T47D (cell line): ENCODE results near the gene BLM.

Experiments
- DNase-seq, 2 experiments: peaks; one replicate each; pipeline versions ENCODE4 v3.0.0 to v3.0.0-alpha.2; 2011 to 2012; ENCODE audit warnings: low read depth in 1 of 2, low spot score in 1 of 2
- JUND ChIP-seq: IDR thresholded peaks from 2 replicates; pipeline ENCODE4 v1.6.1; 2012; ENCODE audit warnings: low read depth
- in situ Hi-C: cut with HindIII; loops from 2 replicates; pipeline ENCODE4 v1.10.0; 2016; ENCODE audit warnings: low sequenced_read_pairs, low pct_unique_long_range_greater_than_20kb

The BLM gene

GRCh38 chr15:90826886-90827435, 109.8 kb downstream of the BLM start:
- no peak for TF ChIP-seq JUND
- in situ Hi-C loops: no loop called here
- no peak for DNase-seq

DNA sequence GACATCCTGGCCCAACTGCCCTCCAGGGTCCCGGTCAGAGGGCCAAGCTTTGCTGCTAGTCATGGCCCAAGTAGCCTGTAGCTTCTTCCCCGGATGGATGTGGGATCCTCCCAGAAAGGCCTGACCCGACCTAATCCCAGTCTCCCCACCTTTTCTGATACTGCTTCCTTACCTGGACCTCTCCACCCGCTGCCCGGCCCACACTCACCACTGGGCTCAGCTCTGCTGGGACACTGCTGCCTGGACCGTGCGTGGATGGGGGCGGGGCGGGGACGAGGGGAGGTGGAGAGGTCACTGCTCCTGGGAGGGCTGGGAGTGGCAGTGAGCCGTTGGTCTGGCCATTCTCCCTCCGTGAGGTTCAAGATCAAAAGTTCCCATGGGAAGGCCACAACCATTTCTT, 111.0 kb downstream of the BLM start:
- TF ChIP-seq JUND: no peak
- DNase-seq: no peak
- in situ Hi-C loops: no loop called here

- no peak for DNase-seq
- no peak for TF ChIP-seq JUND
- in situ Hi-C loops: no loop called here
These were observed 112.0 kb downstream of the BLM start for GRCh38 chr15:90829126-90829525.

- TF ChIP-seq JUND: no peak
- DNase-seq: no peak
- in situ Hi-C loops: no loop called here
These were observed 112.8 kb downstream of the BLM start for GRCh38 chr15:90829942-90830440.

DNA sequence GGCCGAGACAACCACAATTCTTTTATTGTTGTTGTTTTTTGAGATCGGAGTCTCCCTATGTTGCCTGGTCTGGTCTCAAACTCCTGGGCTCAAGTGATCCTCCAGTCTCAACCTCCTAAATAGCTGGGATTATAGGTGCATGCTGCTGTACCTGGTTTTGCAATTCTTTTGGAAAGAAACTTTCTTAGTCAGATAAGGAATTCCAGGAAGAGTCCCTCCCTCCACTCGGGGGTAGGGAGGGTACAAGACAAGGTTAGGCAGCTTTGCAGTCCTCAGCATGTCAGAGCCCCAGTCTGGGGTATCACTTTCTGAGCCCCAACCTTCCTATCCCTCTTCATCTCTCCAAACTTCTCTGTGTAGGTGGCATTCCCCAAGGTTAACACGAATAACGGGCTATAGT, 117.5 kb downstream of the BLM start:
- TF ChIP-seq JUND: no peak
- in situ Hi-C loops: no loop called here
- no peak for DNase-seq

- DNase-seq: no peak
- in situ Hi-C loops: no loop called here
- no peak for TF ChIP-seq JUND
These were observed 119.2 kb downstream of the BLM start for GRCh38 chr15:90836296-90836871.

DNA sequence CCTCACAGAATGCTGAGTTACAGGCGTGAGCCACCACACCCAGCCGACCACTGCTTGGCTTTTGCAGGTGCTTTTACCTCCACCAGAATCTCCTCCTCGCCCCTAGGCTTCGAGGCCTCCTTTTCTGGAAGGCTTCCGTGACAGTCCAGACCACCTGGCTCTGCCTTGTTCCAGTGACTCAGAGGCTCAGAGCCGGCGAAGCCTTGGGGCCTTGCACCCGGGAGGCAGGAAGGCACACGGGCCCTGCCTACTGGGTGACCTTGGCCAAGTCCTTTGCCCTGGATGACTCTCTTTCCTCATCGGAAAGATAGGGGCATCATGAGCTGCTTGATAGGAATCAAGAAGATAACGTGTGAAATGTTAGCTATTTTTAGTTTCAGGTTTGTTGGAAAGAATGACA, 119.9 kb downstream of the BLM start:
- no peak for TF ChIP-seq JUND
- DNase-seq: no peak
- in situ Hi-C loops: no loop called here

DNA sequence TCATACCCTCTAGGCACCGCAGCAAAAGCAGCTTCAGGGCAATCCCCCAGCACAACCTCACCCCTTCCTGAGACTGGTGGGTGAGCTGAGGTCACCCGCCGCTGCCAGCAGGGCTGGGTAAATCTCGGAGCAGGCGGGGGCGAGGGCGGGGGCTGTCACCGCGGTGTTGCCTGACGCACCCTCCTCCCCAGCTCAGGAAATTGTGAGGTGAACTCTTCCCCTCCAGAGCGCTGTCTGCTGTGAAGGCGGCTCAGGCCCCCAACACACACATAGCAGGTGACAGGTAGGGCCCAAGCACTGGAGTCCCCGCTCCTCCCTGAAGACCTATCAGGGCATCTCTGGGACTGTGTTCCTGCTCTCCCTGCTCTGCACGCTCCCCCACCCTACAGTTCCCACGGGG, 121.0 kb downstream of the BLM start:
- no peak for DNase-seq
- TF ChIP-seq JUND: no peak
- in situ Hi-C loops: no loop called here

DNA sequence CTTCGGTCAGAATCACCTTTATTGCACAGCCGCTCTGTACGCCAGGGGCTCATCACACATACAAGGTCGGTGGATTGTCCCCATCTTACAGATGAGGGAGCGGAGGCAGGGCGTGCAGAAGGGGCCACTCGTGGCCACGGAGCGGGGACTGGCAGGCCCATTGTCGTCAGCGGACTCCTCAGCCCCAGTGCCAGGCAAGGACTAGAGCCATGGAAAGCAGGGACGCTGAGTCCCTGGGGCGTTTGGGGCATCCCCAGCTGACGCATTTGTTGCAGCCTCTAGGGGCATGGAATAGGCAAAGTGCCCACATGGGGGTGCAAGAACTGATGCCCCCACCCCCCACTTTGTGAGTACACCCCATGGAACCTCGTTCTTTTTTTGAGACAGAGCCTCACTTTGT, 121.4 kb downstream of the BLM start:
- in situ Hi-C loops: no loop called here
- DNase-seq: no peak
- TF ChIP-seq JUND: no peak

GRCh38 chr15:90839187-90840071, 122.3 kb downstream of the BLM start:
- TF ChIP-seq JUND: no peak
- in situ Hi-C loops: no loop called here
- peak in 1 of 2 experiments; percentile 49 for DNase-seq

DNA sequence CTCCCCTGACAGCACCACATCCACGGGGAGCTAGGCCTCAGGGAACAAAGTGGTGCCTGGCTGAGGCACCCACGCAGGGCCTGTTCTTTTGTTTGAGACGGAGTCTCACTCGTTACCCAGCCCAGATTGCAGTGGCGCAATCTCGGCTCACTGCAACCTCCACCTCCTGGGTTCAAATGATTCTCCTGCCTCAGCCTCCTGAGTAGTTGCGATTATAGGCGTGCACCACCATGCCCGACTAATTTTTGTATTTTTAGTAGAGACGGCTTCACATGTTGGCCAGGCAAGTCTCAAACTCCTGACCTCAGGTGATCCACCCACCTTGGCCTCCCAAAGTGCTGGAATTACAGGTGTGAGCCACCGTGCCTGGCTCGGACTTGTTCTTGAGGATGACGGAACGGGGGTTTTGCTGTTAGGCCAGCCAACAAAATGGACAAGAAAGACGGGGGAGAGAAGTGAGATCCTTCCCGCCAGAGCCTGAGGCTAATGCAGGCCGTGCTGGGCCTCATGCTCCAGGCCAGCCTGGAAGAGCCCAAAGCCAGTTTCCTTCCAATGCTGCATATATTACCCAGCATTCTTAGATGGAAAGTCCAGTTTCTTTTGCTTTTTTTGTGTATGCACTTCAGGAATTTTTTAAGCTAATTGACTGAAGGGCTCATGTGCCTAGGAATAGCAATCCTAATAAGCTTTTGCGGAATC, 123.2 kb downstream of the BLM start:
- TF ChIP-seq JUND: no peak
- DNase-seq: no peak
- in situ Hi-C loops: no loop called here

DNA sequence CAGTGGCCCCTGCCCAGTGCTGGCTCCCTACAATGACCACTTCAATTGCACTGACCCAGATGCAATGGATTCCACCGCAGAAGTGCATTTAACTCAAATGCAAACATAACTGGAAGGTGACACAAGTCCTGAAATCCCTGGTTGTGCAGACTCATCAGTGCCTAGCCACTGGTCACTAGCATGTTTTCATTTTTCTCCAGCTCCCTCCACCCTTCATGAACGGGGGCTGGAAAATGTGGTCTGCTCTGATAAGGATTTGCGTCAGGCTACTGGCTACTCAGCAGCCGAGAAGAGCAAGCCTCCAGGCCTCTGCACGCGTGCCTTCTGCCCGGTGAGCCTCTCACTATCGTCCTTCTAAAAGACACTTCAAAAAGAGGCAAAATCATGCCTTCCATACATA, 123.8 kb downstream of the BLM start:
- no peak for TF ChIP-seq JUND
- in situ Hi-C loops: no loop called here
- no peak for DNase-seq

DNA sequence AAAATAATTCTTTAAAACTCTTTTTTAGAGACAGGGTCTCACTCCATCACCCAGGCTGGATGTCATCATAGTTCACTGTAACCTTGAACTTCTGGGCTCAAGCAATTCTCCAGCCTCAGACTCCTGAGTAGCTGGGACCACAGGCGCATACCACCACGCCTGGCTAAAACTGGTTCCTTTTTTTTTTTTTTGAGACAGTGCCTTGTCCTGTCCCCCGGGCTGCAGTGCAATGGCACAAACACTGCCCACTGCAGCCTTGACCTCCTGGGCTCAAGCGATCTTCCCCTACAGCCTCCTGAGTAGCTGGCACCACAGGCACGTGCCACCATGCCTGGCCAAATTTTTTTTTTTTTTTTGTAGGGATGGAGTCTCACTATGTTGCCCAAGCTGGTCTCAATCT, 127.5 kb downstream of the BLM start:
- no peak for TF ChIP-seq JUND
- DNase-seq: no peak
- in situ Hi-C loops: no loop called here
